Measurements from ENCODE around the gene DPP4.

DNA sequence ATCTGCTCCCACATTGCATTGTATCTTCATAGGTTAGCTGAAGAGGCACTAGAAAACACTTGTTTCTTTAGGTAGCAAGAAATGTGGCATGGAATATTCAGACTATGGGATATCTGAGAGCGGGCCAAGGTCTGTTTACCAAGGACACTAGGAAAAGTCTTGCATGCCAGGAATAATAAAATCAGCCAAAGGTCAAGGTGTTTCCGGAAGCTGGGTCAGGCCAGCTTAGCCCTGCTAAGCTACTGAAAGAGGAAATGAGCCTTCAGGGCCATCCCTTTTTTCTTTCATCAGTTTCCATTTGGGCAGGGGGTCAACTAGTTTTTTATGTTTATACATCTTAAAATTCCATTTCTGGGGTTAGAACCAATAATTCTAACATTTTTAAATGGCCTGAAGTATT lies 101.1 kb downstream of the DPP4 start:
- TF ChIP-seq, protein P1, sequence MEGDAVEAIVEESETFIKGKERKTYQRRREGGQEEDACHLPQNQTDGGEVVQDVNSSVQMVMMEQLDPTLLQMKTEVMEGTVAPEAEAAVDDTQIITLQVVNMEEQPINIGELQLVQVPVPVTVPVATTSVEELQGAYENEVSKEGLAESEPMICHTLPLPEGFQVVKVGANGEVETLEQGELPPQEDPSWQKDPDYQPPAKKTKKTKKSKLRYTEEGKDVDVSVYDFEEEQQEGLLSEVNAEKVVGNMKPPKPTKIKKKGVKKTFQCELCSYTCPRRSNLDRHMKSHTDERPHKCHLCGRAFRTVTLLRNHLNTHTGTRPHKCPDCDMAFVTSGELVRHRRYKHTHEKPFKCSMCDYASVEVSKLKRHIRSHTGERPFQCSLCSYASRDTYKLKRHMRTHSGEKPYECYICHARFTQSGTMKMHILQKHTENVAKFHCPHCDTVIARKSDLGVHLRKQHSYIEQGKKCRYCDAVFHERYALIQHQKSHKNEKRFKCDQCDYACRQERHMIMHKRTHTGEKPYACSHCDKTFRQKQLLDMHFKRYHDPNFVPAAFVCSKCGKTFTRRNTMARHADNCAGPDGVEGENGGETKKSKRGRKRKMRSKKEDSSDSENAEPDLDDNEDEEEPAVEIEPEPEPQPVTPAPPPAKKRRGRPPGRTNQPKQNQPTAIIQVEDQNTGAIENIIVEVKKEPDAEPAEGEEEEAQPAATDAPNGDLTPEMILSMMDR (IDR thresholded peaks at IDR 0.05): no peak
- no peak for TF ChIP-seq POLR2A (IDR thresholded peaks at IDR 0.05)
